ENCODE data around the gene SLC9A3.

The SLC9A3 gene

DNA sequence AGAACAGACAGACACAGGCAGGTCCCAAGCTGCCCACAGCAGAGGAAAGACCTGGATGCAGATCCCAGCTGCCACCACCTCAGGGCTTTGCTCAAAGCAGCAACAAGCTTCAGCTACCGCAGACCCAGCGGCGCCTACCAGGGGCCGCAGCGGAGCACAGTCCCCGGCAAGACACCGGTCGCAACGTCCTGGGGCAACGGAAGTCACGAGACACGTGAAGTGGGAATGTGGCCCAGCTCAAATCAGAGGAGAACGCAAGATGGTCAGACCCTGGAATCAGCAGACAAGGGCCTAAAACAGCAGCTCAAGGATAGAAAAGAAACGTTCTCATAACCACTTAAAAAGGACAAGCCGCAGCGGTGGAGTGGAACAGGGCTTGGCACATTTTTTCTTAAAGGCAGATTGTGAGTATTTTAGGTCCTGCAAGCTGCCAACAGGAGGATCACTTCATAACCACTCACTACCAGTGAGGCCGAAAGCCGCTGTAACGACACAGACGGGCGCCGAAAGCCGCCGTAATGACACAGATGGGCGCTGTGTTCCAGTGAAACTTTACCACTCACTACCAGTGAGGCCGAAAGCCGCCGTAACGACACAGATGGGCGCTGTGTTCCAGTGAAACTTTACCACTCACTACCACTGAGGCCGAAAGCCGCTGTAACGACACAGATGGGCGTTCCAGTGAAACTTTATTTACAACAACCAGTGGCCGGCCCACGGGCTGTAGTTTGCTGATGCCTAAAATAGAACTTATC, 21.7 kb downstream of the SLC9A3 start:
- DNase-seq: no peak

GRCh38 chr5:501831-502184, 22.4 kb downstream of the SLC9A3 start:
- no peak for DNase-seq

DNA sequence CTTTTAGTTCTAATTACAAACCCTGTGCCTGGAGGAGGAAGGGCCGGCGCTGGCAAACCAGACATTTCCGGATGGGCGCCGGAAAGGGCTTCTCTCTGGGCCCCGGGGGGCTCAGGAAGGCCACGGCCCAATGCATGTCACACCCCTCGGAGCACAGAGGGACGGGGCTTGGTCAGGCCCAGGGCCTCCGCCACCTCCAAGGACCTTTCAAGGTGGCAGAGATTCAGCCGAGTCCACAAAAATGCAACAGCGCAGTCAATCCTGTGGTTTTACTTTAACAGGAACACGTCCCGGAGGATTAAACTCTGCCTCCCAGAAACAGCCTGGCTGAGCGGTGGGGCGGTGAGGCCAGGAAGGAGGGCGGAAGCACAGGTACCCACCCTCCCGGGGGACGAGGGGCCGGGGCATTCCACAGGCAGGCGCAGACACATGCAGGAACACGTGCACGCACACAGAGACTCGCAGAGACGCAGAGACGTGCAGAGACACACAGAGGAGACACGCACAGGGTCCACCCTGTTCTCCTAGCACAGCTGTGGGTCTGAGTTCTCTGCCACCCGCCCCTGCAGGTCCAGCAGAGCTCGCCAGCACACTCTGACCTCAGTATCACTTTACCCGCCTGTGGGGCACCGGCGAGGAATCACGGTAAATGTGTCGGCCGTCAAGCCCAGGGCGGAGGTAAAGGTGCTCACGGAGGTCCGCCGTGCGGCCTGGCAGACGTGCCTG, 23.0 kb downstream of the SLC9A3 start:
- no peak for DNase-seq

DNA sequence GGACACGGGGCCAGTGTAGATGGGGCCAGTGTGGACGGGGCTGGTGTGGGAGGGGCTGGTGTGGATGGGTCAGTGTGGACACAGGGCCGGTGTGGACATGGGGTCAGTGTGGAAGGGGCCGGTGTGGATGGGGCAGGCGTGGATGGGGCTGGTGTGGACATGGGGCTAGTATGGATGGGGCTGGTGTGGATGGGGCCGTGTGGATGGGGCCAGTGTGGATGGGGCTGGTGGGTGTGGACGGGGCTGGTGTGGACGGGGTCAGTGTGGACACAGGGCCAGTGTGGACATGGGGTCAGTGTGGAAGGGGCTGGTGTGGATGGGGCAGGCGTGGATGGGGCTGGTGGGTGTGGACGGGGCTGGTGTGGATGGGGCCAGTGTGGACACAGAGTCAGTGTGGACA, 23.8 kb downstream of the SLC9A3 start:
- DNase-seq: no peak

DNA sequence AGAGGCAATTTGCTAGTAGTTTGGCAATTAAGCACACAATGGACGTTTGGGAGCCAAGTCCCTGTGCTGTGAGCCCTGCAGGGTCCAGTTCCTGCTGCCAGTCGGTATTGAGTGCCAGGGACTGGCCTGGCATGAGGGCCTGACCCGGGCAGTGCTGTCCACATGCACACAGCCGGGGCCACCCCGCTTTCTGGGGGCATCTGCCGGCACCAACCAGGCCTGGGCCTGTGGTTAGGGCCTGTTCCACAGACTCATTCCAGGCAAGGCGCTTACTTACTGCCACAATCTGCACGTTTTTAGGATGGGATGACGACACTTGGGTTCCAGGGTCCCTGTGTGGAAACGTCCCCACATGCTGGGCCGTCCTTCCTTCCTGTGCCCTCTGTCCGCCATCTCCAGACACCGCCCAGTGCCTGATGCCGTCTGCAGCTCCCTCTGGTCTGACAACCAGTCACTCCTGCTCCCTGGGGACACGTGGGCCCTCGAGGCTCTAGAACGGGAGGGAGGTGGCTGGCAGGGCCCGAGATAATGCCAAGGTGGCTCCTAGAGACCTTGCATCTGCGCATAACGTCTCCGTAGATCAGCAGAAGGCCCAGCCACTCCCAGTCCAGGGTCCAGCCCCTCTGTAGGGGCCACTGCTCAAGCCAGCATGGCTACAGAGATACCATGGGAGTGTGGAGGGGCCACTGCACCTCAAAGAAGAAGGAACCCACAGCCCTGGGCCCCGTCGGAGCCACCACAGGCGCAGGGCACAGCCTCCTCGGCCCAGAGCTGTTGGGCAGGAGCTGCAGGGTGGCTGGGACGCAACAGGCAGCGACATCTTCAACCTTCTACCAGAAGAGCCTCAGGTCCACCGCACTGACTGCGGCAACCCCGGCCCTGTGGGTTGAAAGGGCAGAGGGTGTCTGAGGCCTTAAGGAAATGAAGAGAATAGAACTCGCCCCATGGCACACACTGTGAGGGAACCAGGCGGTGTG, 24.7 kb downstream of the SLC9A3 start:
- no peak for DNase-seq

GRCh38 chr5:497871-498509, 26.3 kb downstream of the SLC9A3 start:
- DNase-seq: no peak

GRCh38 chr5:497090-497700, 27.1 kb downstream of the SLC9A3 start:
- no peak for DNase-seq

DNA sequence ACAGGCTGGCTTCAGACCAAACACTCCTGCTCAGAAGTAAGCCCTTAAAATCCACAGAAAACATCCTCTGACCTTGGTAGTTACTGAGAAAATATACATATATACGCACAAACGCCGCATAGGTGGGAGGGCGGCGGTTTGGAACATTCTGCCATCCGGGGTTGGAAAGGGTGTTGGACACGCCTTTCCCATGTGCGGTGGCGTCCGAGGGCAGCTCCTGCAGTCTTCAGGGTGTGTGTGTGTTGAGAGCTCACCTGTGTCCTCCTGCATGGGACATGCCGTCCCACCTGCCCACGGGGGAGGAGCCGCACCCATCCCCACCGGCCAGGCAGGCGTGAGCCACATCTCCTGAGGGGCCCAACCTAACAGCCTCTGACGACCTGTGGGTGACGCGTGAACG, 28.2 kb downstream of the SLC9A3 start:
- no peak for DNase-seq

- DNase-seq: no peak
Observed at GRCh38 chr5:494667-495255, 29.5 kb downstream of the SLC9A3 start.

DNA sequence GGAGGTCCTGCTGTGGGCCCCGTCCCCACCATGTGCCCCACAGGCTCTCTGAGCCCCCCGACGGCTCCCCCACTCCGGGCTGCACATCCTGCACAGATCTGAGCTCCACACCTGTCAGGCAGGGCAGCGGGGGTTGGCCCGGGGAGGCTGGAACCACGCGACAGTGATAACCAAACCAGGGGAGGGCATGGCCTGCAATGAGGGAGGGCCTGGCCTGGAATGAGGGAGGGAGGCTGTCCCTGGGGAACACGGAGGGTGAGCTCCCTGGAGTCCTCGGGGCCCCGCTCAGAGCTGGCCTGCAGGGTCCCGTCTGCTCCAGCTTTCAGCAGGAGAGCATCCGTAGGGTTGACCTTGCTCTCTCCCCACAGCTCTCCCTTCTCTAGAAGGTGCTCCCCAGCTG, 30.5 kb downstream of the SLC9A3 start:
- no peak for DNase-seq

- DNase-seq: no peak
Observed at GRCh38 chr5:493119-493701, 31.0 kb downstream of the SLC9A3 start.

DNA sequence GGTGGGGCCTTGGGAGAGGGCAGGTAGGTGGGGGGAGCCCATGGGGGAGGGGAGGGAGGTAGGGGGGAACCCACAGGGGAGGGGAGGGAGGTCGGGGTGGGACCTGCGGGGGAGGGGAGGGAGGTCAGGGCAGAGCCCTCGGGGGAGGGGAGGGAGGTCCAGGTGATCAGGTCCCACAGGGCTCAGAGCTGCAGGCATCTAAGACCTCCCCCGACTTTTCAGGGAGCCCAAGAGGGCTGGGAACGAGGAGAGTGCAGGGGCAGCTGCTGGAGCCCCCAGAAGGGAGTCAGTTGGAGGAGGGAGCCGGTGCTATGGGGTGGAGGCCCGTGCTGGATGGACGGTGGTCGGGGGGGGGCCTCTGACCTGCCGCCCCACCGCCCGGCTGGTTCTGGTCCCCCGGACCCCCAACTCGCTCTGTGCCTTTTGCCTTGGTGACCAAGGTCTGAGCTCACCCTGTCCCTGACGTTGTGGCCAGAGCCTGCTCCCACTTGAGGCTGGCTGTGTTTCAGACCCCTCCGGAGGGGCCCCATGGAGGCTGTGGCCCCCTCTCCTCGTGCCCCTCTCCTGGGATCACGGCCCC, 31.8 kb downstream of the SLC9A3 start:
- DNase-seq: no peak

DNA sequence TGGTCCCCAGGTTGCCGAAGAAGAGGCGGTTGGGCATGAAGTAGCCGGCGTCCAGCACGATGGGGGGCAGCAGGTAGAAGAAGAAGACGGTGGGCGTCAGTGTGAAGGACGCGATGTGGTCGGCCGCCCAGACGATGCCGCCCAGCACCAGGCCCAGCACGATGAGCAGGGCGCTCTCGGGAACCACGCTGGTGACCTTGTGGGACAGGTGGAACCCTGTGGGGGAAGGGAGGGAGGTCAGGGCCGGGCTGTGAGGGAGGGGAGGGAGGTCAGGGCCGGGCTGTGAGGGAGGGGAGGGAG, 32.4 kb downstream of the SLC9A3 start:
- no peak for DNase-seq

- no peak for DNase-seq
Observed at GRCh38 chr5:491119-491855, 33.0 kb downstream of the SLC9A3 start.

DNA sequence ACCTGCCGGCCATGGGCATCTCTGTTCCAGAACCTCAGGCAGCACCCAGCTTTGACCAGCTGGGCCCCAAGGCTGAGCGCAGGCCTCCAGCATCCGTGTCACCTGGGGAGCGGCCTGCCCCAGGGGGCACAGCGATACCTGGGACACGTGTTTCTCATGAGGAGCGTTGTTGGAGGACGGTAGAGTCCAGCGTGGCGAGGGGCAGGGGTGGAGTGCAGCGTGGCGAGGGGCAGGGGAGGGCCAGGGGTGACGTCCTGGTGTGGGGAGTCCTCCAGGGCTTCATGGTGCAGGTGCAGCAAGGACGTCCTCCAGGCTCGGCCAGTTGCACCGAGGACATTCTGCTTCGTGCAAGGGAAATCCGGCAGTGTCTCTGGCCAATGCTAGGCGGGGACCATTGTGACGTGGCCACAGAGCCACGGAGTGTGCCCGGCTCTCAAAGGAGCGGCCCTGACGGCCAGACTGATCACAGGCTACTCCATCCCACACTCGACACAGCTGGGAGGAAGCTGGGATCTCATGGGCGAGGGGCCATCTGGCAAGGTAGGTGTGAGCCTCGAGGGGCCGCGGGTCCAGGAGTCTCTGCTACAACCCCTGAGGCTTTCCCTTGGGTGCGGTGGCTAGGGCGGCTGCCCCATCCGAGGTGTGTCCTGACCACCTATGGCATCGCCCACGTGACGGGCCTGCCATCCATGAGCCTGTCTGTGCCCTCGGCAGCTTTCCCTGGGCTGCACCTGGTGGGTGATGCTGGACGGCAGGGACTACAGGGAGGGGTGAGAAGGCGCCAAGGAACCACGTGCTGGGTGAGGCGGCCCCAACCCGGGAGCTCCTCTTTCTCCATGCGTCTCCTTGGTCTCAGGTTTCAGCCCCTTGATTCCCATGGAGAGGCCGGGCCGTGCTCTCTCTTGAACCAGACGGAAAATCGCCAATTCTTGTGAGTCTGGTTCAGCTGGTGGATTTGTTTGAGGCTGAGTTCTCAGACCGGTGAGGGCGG, 33.8 kb downstream of the SLC9A3 start:
- DNase-seq: no peak

GRCh38 chr5:489689-490080, 34.6 kb downstream of the SLC9A3 start:
- DNase-seq: no peak

DNA sequence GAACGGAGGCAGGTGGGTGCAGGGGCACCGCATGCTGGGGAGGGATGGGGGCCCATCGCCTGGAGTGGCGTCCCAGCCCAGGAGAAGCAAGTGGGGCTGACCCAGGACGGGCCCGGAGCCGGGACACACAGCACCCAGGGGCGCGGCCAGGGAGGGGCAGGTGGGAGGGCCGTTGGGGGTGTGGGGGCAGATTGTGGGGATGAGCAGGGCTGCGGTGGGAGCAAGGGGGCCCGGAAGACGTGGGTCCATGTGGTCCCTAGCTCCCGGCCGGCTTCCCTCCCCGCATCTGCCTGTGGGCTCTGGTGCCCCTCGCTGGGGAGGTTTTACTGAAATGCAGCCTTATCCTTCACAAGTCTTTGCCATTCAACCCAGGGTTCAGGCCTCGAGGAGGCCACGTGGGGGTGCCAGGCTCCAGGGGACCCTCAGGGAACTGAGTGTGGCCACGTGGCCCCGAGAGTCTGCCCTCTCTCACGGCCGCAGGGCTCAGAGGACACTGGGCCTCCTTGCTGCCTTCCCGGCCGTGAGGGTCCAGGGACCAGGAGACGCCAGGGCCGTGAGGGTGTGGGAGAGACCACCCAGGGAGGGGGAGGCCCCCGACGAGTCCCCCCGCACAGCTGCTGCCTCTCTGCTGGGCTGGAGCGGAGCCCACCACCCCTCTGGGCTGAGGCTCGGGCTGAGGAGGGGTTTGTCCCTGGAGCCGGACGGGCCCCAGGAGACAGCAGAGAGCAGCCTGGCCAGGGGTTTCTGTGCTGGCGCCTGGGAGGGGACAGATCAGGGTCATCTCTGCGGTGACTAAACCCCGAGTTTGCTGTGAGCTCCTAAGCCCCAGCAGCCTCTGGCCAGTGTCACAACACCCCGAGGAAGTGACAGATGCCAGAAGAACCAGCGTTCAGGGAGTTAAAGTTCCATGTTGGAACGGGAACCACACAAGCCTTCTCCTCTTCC, 35.2 kb downstream of the SLC9A3 start:
- peak; percentile 56 for DNase-seq

- DNase-seq: no peak
Observed at GRCh38 chr5:488241-488640, 36.0 kb downstream of the SLC9A3 start.
